ENCODE results near the gene LATS1. TPM values are rescaled to one million over a fixed set of nuclear protein-coding genes. Genes with fewer than 3 reads are reported as not detected.

Gene LATS1
- polyA plus RNA-seq, 3 donors: 3.1 to 7.0 (median 6.3) TPM

DNA sequence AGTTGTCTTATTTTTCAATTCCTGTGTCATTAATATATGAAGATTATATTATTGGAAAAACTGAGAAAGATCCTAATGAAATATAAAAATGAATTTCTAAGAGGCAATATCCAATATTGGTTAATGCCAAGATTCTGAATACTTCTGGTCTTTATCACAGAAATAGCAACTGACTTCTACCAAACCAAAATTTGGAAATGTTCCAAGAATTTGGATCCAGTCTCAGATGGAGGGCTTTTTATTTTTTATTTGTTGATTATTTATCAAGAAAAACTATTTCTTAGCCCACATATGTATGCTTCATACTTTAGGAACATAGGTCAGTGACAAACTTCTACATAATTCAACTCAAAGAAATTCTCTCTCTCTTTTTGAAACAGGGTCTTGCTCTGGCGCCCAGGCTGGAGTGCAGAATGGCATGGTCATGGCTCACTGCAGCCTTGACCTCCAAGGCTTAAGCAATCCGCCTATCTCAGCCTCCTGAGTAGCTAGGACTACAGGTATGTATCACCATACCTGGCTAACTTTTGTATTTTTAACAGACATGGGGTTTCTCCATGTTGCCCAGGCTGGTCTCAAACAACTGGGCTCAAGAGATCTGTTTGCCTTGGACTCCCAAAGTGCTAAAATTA, 15.3 kb upstream of the LATS1 start:
- 97 to 98% (median 98%) methylated on average over 2 of the region's 2 CpGs for WGBS, 3 donors
- no peak overlapping the region for H3K27ac ChIP-seq (ENCODE audit: low read depth, low read length)

DNA sequence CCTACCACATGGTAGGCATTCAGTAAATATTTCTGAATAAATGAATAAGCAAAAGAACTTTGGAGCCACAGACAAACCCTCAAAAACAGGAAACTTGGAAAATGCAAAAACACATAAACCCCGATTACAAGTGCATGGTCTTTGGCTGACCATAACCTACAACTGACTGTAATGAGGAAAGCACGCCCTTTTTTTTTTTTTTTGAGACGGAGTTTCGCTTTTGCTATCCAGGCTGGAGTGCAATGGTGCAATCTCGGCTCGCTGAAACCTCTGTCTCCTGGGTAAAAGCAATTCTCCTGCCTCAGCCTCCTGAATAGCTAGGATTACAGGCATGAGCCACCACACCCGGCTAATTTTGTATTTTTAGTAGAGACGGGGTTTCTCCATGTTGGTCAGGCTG, 11.9 kb upstream of the LATS1 start:
- 64 to 97% (median 73%) methylated on average over 8 of the region's 8 CpGs for WGBS, 3 donors
- no peak overlapping the region for H3K27ac ChIP-seq (ENCODE audit: low read depth, low read length)

DNA sequence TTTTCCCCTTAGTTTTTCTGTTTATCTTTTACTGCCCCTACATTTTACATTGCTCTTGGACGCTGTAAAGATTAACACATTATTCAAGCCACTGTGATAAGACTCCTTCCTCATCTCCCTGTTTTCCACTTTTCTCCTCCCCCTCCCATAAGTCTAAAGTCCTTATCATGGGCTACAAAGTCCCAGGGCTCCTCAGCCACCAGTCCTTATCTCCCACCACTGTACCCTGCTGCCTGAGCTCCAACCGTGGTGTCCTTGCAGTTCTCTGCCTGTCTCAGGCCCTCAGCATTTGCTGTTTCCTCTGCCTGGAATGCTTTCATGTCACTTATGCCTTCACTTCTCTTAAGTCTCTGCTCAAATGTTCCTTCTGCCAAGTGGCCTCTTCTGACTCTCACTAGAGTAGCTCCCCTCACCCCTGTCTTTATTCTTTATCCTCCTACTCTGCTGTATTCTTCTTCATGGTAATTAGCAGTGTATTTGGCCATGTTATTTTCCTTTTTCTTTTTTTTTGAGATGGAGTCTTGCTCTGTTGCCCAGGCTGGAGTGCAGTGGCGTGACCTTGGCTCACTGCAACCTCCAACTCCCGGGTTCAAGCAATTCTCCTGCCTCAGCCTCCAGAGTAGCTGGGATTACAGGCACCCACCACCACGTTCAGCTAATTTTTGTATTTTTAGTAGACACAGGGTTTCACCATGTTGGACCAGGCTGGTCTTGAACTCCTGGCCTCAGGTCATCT, 10.8 kb upstream of the LATS1 start:
- 76 to 81% (median 77%) methylated on average over 5 of the region's 5 CpGs for WGBS, 3 donors
- no peak overlapping the region for H3K27ac ChIP-seq (ENCODE audit: low read depth, low read length)

DNA sequence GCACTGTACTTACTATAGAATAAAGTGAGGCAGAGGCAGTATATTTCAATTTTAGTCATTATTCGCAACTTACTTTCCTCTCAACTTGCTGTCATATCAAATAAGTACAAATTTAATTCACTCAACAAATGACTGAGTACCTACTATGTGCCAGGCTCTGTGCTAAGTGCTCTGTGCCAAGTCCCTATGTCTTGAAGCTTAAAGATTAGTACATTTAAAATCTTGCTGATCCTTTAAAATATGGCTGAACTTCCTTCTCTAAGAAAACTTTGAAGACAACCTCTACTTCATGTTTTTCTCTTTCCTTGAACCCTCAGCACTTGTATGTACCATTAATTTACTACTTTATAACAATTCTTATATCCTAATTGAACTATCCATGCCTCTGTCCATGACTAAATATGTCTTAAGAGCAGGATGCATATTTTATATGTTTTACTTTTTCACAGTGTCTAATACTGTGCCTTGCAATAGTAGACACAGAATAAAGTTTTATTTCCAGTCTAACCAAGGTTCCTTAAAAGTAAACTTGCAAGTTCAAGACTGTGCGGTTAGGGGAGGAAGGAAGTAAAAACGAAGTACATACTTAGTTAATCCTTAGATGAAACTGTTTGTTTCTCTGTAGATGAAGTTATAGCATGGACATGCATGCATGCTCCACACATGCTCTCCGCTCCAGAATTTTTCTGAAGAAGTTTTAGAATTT, 10.0 kb upstream of the LATS1 start:
- H3K27ac ChIP-seq (ENCODE audit: low read depth, low read length): no peak overlapping the region
- WGBS, 3 donors: 61 to 90% (median 73%) methylated on average over 4 of the region's 4 CpGs

DNA sequence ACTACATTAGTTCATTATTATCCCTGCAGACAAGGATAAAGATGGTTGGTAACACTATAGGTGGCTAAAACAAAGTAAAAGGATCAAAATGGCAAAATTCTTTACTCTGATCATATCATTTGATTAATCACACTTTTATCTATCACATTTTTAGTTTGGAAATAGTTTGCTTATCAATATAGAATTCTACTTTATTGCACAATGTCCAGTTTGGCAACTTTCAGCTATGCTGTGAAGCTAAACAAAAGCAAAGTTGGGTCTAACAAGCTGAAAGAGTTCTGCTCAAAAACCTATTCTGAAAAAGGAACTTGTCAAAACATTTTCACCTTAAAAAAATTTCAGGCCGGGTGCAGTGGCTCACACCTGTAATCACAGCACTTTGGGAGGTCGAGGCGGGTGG, 7.9 kb upstream of the LATS1 start:
- WGBS, 3 donors: 91 to 95% (median 92%) methylated on average over 3 of the region's 3 CpGs
- no peak overlapping the region for H3K27ac ChIP-seq (ENCODE audit: low read depth, low read length)

DNA sequence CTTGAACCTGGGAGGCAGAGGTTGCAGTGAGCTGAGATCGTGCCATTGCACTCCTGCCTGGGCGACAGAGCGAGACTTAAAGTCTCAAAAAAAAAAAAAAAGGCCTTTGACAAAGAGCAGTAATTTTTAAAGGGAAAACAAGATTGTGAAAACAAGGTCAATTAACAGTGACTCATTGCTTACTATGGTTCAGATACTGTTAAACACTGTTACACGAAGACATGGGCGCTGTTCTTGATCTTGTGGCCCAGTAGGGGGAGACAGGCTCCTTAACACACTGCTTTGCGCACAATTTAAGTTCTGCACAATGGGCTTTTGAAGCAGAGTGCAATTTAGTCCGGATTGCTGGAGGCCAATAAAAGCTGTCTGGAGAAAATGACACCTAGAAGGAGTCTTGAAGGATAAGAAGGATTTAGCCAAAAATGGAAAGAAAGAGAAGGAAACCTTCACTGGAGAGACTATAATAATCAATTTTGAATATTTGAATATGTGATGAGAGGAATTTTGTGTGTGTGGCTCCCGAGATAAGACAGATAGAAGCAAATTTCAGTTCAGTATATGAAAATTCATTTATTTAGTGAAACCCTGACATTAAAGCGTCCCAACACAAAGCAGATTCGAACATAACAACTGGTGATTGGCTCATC, 6.0 kb upstream of the LATS1 start:
- no peak overlapping the region for H3K27ac ChIP-seq (ENCODE audit: low read depth, low read length)
- WGBS, 3 donors: 46 to 72% (median 59%) methylated on average over 10 of the region's 10 CpGs

DNA sequence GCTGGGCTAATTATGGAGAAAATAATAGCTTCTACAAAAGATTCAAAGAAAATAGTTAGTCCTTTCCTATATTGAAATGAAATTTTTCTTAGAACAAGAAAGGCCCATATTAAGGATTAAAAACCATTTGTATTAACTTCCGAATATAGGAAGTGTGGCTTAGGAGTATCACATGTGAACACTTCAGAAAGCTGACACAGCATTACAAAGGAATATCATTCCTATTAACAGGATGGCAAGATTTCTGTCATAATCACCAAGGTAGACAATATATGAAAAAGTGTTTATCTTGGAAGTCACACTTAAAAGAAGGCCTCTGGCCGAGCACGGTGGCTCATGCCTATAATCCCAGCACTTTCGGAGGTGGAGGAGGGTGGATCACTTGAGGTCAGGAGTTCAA, 5.4 kb upstream of the LATS1 start:
- H3K27ac ChIP-seq (ENCODE audit: low read depth, low read length): no peak overlapping the region
- 88 to 91% (median 91%) methylated on average over 4 of the region's 4 CpGs for WGBS, 3 donors

DNA sequence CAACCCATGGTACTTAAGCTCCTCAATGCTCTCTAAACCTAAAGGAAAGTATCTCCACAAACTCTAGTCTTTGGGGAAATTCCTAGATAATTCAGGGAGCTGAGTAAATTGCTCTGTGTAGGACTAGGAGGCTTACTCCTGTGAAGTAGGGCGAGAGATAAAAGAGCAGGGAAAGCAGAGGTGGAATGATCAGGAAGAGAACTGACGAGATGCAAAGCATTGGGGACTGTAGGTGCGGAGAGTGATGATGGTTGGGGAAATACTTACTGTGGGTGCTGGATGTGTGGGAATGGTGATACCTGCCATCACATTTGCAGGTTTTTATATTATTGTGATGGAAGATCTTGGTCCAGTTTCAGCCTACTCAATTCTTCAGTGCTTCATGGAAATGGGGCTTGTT, 1.6 kb upstream of the LATS1 start:
- no peak overlapping the region for H3K27ac ChIP-seq (ENCODE audit: low read depth, low read length)
- 95 to 99% (median 95%) methylated on average over 3 of the region's 3 CpGs for WGBS, 3 donors

DNA sequence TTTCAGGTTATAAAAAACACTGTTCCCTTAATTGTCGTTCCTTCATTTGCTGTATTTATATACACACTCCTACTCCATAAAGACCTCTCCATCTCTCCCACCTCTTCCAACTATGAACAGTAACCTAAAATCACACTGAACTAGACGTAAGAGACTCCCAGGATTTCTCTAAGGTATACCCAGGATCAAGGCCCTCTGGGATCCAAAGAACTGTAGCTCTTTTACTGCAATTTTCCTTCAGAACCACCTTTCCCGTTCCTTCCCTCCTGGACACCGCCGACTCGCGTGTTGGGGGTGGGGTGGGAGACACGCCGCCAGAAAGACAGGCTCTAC, 680 bp downstream of the LATS1 start:
- peak overlapping the region; percentile 88 for H3K27ac ChIP-seq (ENCODE audit: low read depth, low read length)
- 0 to 1% (median 0%) methylated on average over 9 of the region's 9 CpGs for WGBS, 3 donors

DNA sequence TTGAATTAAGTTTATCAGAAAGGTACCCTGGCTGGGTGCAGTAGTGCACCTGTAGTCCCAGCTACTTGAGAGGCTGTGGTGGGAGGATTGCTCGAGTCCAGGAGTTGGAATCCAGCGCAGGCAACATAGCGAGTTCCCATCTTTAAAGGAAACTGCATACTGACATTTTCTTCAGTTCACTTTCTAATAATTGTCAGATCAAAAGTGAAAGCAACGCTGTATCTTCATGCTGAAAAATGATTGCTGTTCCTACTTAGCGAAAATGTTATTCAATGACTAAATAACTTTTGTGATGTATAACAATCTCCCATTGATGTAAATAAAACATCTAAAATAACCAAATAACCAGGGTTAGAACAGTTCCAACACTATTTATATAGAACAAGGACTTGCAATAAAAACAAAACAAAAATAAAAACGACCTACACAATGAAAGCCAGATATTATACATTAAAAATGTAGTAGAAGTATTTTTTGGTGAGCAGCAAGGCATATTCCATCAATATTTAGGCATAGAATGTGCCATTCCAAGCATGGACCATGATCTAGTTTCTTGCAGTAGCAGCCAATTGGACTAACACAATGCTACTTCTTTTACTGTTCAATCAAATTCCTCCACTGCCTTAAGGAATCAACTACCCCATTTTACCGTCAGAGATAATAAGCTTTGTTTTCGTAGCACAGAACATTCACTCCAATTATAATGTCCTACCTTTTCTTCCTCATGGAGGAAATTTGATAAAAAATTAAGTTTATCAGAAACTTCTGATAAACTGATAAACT, 1.5 kb downstream of the LATS1 start:
- WGBS, 3 donors: 9 to 19% (median 12%) methylated on average over 8 of the region's 8 CpGs

DNA sequence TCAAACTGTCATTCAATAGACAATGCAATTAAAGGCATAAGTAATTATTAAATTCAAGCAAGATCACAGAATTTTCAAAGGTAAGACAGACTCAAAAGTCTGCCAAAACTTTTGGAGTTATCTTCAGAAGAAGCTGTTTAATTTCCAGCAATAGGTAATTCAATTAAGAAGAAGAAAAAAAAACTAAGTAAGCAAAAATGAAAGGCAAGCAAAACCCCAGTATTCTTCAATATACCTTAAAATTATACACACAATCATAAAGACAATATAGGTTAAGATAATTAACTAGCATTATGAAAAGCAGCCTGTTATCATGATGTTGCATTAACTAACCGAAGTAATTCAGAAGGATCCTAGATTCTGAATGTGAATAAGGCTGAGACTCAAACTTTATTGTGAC, 3.5 kb downstream of the LATS1 start:
- WGBS, 3 donors: 93 to 95% (median 95%) methylated on average over 1 of the region's 1 CpG
- H3K27ac ChIP-seq (ENCODE audit: low read depth, low read length): no peak overlapping the region

More for the DNA sequence above, 1.5 kb downstream of the LATS1 start:
- H3K27ac ChIP-seq (ENCODE audit: low read depth, low read length): no peak overlapping the region

DNA sequence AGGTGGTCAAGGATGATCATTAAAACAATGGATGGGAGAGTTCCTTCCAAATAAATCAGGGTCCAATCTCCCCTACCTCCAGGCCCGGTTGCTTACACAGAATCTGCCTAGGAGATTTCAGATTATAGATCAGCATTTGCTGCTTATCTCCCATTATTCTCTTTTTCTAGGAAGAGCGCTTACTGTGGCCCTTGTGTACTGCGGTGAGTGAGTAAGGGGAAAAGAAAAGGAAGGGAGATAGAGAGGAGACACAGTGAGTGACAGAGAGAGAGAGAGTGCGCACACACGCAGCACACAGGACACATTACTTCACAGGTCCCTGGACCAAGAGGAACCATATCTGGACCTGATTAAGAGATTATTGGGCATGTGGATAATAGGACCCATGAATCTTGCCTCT, 6.2 kb downstream of the LATS1 start:
- 94 to 97% (median 95%) methylated on average over 5 of the region's 5 CpGs for WGBS, 3 donors

DNA sequence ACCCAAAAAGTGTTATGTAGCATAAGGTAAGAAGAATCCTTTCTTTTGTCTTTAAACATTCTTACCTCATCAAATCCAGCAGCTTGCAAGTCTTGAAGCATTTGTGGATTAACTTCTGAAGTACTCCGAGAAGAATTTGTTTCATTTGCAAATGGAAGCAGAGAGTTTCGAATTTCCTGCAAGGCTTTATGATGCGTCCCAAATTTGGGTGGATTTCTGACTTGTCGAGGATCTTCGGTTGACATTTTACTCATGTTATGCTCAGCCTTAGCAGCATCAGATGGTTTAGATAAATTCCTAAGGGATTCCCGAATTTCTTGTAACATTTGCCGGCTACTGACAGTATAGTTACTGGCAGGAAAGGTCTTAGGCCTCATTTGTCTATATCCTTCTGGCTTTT, 16.2 kb downstream of the LATS1 start:
- no peak overlapping the region for H3K27ac ChIP-seq (ENCODE audit: low read depth, low read length)
- WGBS, 3 donors: 66 to 80% (median 74%) methylated on average over 7 of the region's 7 CpGs

More for the DNA sequence above, 6.2 kb downstream of the LATS1 start:
- no peak overlapping the region for H3K27ac ChIP-seq (ENCODE audit: low read depth, low read length)

DNA sequence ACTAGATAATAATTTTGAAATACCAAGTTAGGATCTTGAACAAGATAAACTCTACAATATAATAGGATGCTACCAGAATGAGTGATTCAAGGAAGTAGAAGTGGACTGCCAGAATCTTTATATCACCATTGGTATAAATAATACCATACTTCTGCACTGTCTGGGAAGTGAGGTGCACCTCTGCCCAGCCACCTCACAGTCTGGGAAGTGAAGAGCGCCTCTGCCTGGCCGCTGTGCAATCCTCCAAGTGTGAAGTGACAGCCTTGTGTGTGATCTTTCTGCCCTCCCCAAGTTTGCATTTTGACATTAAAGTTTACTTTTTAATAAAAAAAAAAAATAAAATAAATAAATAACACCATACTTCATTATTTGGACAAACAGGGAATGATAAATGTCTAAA, 18.8 kb downstream of the LATS1 start:
- 94 to 98% (median 95%) methylated on average over 2 of the region's 2 CpGs for WGBS, 3 donors
- no peak overlapping the region for H3K27ac ChIP-seq (ENCODE audit: low read depth, low read length)

DNA sequence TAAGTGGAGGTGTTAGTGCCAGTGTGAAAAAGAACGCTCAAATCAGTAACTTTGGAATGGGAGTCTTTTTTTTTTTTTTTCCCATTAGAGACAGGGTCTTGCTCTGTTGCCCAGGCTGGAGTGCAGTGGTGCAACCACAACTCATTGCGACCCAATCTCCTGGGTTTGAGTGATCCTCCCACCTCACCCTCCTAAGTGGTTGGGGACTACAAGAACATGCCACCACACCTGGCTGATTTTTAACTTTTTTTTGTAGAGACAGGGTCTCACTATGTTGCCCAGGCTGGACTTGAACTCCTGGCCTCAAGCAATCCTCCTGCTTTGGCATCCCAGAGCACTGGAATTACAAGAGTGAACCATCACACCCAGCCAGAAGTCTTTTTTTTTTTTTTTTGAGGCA, 19.7 kb downstream of the LATS1 start:
- 94 to 98% (median 97%) methylated on average over 2 of the region's 2 CpGs for WGBS, 3 donors
- H3K27ac ChIP-seq (ENCODE audit: low read depth, low read length): no peak overlapping the region

DNA sequence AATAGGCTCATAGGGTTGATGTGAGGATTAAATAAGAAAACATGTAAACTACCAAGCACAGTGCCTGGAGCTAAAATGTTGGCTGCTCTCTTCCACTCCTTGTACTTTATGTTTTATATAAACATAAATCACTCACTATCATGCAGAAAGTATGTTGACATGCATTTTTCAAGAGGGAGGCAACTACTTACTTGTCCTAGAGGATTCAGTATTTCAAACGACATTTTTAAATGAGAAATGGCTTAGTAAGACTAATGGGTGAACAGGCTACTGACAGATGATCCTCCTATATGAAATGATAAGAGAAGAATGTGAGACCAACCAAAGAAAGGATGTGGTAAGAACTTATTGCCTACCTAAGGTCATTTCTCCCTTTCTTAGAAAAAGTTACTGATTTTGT, 21.0 kb downstream of the LATS1 start:
- H3K27ac ChIP-seq (ENCODE audit: low read depth, low read length): no peak overlapping the region
- 51 to 69% (median 55%) methylated on average over 1 of the region's 1 CpG for WGBS, 3 donors

DNA sequence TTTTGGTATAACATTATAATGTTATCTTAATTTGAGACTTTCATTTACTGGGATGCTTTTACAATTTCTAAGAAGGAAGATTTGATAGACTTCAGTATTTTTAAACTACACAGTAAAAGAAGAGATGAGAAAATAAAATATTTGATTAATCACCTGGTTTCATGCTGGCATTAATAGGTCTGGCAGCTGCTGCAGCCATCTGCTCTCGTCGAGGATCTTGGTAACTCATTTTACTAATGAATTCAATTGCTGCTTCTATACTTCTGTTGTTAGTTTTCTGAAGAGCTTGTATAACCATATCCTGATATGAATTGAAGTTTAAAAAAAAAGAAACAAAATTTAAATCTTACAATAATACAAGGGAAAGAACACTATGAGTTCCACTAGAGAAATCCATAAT, 23.0 kb downstream of the LATS1 start:
- 74 to 88% (median 85%) methylated on average over 2 of the region's 2 CpGs for WGBS, 3 donors
- no peak overlapping the region for H3K27ac ChIP-seq (ENCODE audit: low read depth, low read length)

DNA sequence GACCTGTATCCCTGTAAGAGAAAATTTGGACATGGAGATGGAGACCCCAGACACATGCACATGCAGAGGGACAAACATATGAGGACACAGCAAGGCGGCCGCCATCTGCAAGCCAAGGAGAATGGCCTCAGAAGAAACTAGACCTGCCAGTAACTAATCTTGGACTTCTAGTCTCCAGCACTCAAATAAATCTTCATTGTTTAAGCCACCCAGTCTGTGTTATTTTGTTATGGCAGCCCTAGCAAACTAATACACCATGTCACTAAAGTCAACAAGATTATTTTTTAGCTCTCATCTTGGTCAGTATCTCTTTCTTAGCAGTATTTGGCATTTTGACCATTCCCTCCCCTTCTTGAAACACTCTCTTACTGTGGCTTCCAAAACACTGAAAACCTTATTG, 26.7 kb downstream of the LATS1 start:
- WGBS, 3 donors: 100% methylated on average over 2 of the region's 2 CpGs
- no peak overlapping the region for H3K27ac ChIP-seq (ENCODE audit: low read depth, low read length)

DNA sequence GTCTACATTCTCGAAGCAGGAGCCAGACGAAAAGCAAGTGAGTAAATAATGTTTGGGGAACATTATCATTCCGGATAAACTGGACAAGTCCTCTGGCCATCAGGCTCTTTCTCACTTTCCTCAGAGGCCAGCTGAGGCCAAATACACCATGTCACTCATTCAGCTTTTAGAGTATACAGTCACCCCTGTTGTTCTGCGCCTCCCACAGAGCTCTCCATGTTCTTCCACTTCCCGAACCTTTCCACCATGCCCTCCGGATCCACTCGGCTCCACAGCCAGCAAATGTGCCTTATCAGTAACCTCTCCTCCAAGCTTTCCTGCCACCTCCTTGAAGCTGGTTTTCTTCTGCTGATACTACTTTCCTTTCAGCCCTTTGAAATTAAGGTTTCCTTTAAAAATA, 31.7 kb downstream of the LATS1 start:
- WGBS, 3 donors: 49 to 87% (median 84%) methylated on average over 7 of the region's 7 CpGs

More for the DNA sequence above, 31.7 kb downstream of the LATS1 start:
- H3K27ac ChIP-seq (ENCODE audit: low read depth, low read length): no peak overlapping the region
